Measurements from ENCODE around the gene ZNF548. TPM values are rescaled to one million over a fixed set of nuclear protein-coding genes. Genes with fewer than 3 reads are reported as not detected.

Gene ZNF548
- total RNA-seq, 4 donors from 2014 or later, result 4.2 to 13.1 (median 8.2) TPM

Other genes starting within 250 kb of the ZNF548 start
- gene ZIM3, start 244.7 kb upstream of the ZNF548 start, total RNA-seq, result not detected
- gene DUXA, start 222.4 kb upstream of the ZNF548 start, total RNA-seq, result not detected
- 100 to 1,000 TPM in 1 of 4 donors, 10 to 100 TPM in 3; 24.3 to 166 (median 35.6) TPM for gene ZNF264, start 198.4 kb upstream of the ZNF548 start, total RNA-seq
- gene AURKC, start 158.8 kb upstream of the ZNF548 start, total RNA-seq, result not detected
- 10 to 100 TPM; 11.1 to 21.3 (median 14.5) TPM for gene ZNF805, start 149.2 kb upstream of the ZNF548 start, total RNA-seq
- gene ZNF460, start 109.4 kb upstream of the ZNF548 start, total RNA-seq, result 100 to 1,000 TPM in 1 of 4 donors, 10 to 100 TPM in 3; 44.4 to 191 (median 74.6) TPM
- 1 to 10 TPM; 1.4 to 9.7 (median 4.3) TPM for gene ZNF543, start 69.4 kb upstream of the ZNF548 start, total RNA-seq
- 1 to 10 TPM in 3 of 4 donors, under 1 TPM in 1; 0.40 to 4.2 (median 3.5) TPM for gene ZNF304, start 38.6 kb upstream of the ZNF548 start, total RNA-seq
- gene TRAPPC2B, start 26.3 kb upstream of the ZNF548 start, total RNA-seq, result 10 to 100 TPM in 1 of 4 donors, 1 to 10 TPM in 1, not detected in 2; 8.3 to 12.5 TPM
- 1 to 10 TPM in 2 of 4 donors, under 1 TPM in 1, not detected in 1; 0.60 to 1.3 (median 1.2) TPM for gene ZNF547, start 26.3 kb upstream of the ZNF548 start, total RNA-seq
- gene ZNF17, start 21.3 kb downstream of the ZNF548 start, total RNA-seq, result 10 to 100 TPM; 10.6 to 53.1 (median 13.2) TPM
- 10 to 100 TPM in 2 of 4 donors, 1 to 10 TPM in 1, under 1 TPM in 1; 0.75 to 19.1 (median 7.1) TPM for gene ZNF749, start 45.5 kb downstream of the ZNF548 start, total RNA-seq
- 10 to 100 TPM in 1 of 4 donors, under 1 TPM in 1, not detected in 2; 0.14 to 13.8 TPM for gene VN1R1, start 67.3 kb downstream of the ZNF548 start, total RNA-seq
- gene ZNF772, start 87.7 kb downstream of the ZNF548 start, total RNA-seq, result 10 to 100 TPM in 1 of 4 donors, 1 to 10 TPM in 2, under 1 TPM in 1; 0.75 to 25.9 (median 6.0) TPM
- gene ZNF419, start 97.9 kb downstream of the ZNF548 start, total RNA-seq, result 1 to 10 TPM; 1.6 to 6.8 (median 5.1) TPM
- 10 to 100 TPM in 1 of 4 donors, 1 to 10 TPM in 3; 4.5 to 11.0 (median 5.9) TPM for gene ZNF773, start 110.1 kb downstream of the ZNF548 start, total RNA-seq
- gene ZNF549, start 137.5 kb downstream of the ZNF548 start, total RNA-seq, result 1 to 10 TPM; 1.9 to 5.2 (median 4.8) TPM
- 10 to 100 TPM in 1 of 4 donors, 1 to 10 TPM in 3; 3.4 to 41.1 (median 5.5) TPM for gene ZNF550, start 170.0 kb downstream of the ZNF548 start, total RNA-seq
- 10 to 100 TPM in 1 of 4 donors, 1 to 10 TPM in 3; 2.2 to 17.6 (median 3.0) TPM for gene ZNF416, start 189.1 kb downstream of the ZNF548 start, total RNA-seq
- gene ZIK1, start 194.3 kb downstream of the ZNF548 start, total RNA-seq, result 1 to 10 TPM in 3 of 4 donors, under 1 TPM in 1; 0.40 to 3.3 (median 1.2) TPM
- gene ZNF530, start 210.0 kb downstream of the ZNF548 start, total RNA-seq, result 1 to 10 TPM in 2 of 4 donors, not detected in 2; 2.4 to 4.4 TPM
- 10 to 100 TPM in 3 of 4 donors, 1 to 10 TPM in 1; 1.6 to 16.8 (median 13.8) TPM for gene ZNF134, start 224.4 kb downstream of the ZNF548 start, total RNA-seq
- 10 to 100 TPM in 3 of 4 donors, 1 to 10 TPM in 1; 5.6 to 60.1 (median 15.3) TPM for gene ZNF211, start 243.3 kb downstream of the ZNF548 start, total RNA-seq